ENCODE measurements around the gene SEMA3A. TPM values are rescaled to one million over a fixed set of nuclear protein-coding genes. Genes with fewer than 3 reads are reported as not detected.

The SEMA3A gene
- total and polyA plus RNA-seq, 2 of the 4 experiments (the other 2 are of a cell fraction): 31.2 to 213 TPM

DNA sequence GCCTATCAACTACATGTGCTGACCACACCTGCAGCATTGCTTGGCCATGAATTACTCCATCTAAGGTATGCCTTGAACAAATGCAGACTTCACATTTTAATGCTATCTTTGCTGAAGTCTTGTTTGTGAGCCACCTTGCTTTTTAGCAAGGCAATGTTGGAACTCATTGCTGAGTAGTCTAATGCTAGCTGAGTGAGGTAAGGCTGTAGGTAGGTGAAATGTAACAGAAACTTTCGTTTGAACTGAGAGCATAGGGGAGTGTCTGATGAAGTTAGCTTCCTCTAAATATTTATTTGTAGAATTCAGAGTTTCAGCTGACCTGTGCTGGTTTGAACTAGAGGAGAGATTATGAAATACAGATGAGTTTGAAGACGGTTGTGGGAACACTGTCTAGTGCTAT lies 238.5 kb downstream of the SEMA3A start:
- H3K27ac ChIP-seq (ENCODE audit: insufficient read depth, low read length): no peak overlapping the region
- H3K9me1 ChIP-seq (ENCODE audit: insufficient read depth, low read length): no peaks in the 10 kb centered on the region; the same call in 1 of the 2 replicates
- TF ChIP-seq RCOR1 (IDR thresholded peaks at IDR 0.05; ENCODE audit: insufficient replicate concordance, low read length): no peak
- TF ChIP-seq POLR2A (IDR thresholded peaks at IDR 0.05; ENCODE audit: low read depth, low read length): no peak
- TF ChIP-seq NFE2L2 (IDR thresholded peaks at IDR 0.05; ENCODE audit: low read depth, low read length): no peak
- TF ChIP-seq RFX5 (IDR thresholded peaks at IDR 0.05; ENCODE audit: low read depth, low read length): no peak
- TF ChIP-seq MXI1 (IDR thresholded peaks at IDR 0.05; ENCODE audit: borderline replicate concordance, low read depth, low read length): no peak
- TF ChIP-seq BHLHE40 (IDR thresholded peaks at IDR 0.05; ENCODE audit: low read depth, low read length): no peak
- no peak for TF ChIP-seq MAFK (IDR thresholded peaks at IDR 0.05; ENCODE audit: low read depth, low read length)
- no peak for TF ChIP-seq CHD1 (IDR thresholded peaks at IDR 0.05; ENCODE audit: low read depth, low read length)
- no peak for TF ChIP-seq FOS (IDR thresholded peaks at IDR 0.05; ENCODE audit: low read depth, low read length)
- TF ChIP-seq RAD21 (IDR thresholded peaks at IDR 0.05; ENCODE audit: low read length): no peak
- no peak for TF ChIP-seq MAZ (IDR thresholded peaks at IDR 0.05; ENCODE audit: borderline replicate concordance, low read depth, low read length)
- TF ChIP-seq CEBPB (IDR thresholded peaks at IDR 0.05; ENCODE audit: low read depth, low read length): no peak
- TF ChIP-seq, protein P1, sequence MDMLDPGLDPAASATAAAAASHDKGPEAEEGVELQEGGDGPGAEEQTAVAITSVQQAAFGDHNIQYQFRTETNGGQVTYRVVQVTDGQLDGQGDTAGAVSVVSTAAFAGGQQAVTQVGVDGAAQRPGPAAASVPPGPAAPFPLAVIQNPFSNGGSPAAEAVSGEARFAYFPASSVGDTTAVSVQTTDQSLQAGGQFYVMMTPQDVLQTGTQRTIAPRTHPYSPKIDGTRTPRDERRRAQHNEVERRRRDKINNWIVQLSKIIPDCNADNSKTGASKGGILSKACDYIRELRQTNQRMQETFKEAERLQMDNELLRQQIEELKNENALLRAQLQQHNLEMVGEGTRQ (IDR thresholded peaks at IDR 0.05; ENCODE audit: low read depth, low read length): no peak
- TF ChIP-seq, protein P2, sequence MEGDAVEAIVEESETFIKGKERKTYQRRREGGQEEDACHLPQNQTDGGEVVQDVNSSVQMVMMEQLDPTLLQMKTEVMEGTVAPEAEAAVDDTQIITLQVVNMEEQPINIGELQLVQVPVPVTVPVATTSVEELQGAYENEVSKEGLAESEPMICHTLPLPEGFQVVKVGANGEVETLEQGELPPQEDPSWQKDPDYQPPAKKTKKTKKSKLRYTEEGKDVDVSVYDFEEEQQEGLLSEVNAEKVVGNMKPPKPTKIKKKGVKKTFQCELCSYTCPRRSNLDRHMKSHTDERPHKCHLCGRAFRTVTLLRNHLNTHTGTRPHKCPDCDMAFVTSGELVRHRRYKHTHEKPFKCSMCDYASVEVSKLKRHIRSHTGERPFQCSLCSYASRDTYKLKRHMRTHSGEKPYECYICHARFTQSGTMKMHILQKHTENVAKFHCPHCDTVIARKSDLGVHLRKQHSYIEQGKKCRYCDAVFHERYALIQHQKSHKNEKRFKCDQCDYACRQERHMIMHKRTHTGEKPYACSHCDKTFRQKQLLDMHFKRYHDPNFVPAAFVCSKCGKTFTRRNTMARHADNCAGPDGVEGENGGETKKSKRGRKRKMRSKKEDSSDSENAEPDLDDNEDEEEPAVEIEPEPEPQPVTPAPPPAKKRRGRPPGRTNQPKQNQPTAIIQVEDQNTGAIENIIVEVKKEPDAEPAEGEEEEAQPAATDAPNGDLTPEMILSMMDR (conservative IDR thresholded peaks at IDR 0.05; ENCODE audit: low read depth, low read length): no peak
- TF ChIP-seq SMC3 (IDR thresholded peaks at IDR 0.05; ENCODE audit: low read depth, low read length): no peak
- TF ChIP-seq, protein P3, sequence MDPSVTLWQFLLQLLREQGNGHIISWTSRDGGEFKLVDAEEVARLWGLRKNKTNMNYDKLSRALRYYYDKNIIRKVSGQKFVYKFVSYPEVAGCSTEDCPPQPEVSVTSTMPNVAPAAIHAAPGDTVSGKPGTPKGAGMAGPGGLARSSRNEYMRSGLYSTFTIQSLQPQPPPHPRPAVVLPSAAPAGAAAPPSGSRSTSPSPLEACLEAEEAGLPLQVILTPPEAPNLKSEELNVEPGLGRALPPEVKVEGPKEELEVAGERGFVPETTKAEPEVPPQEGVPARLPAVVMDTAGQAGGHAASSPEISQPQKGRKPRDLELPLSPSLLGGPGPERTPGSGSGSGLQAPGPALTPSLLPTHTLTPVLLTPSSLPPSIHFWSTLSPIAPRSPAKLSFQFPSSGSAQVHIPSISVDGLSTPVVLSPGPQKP (IDR thresholded peaks at IDR 0.05; ENCODE audit: borderline replicate concordance, low read depth, low read length): no peak
- no peak overlapping the region for H3K4ac ChIP-seq (ENCODE audit: low read depth, low read length)
- no peaks in the 10 kb centered on the region; the same call in 1 of the 2 replicates for H3K36me3 ChIP-seq (ENCODE audit: control insufficient read depth, insufficient read depth, low read length)
- dilution Hi-C loops (cut with HindIII; ENCODE audit: low sequenced_read_pairs, unreplicated experiment) (no loop called here), intact Hi-C loops (cut with micrococcal nuclease) (no loop called here), in situ Hi-C loops (cut with MboI; ENCODE audit: low sequenced_read_pairs) (no loop called here)
- no peak overlapping the region for H4K91ac ChIP-seq (ENCODE audit: insufficient read depth, low read depth, low read length)
- no peak overlapping the region for H2BK5ac ChIP-seq (ENCODE audit: low read depth, low read length, poor library complexity, severe bottlenecking)
- H3K18ac ChIP-seq (ENCODE audit: low read depth, low read length): no peak overlapping the region
- no peak overlapping the region for H2BK20ac ChIP-seq (ENCODE audit: low read depth, low read length)
- no peaks in the 10 kb centered on the region for H3K9me3 ChIP-seq (ENCODE audit: control insufficient read depth, insufficient read depth, low read length)
- 60% methylated on average over 1 of the region's 2 CpGs; no CpG with 5 or more reads in 1 of the 2 experiments for whole genome bisulfite sequencing, 2 experiments (ENCODE audit: extremely low coverage in 2 of 2, insufficient read length in 1 of 2)
- H3K56ac ChIP-seq (ENCODE audit: extremely low read depth, insufficient read depth, low read length): no peak overlapping the region
- H3K4me2 ChIP-seq (ENCODE audit: low read depth, low read length): no peak overlapping the region
- no peaks in the 10 kb centered on the region for H3K27me3 ChIP-seq (ENCODE audit: control insufficient read depth, insufficient read depth, low read length)
- no peak overlapping the region for H2AFZ ChIP-seq (replicated peaks; ENCODE audit: low read length, poor library complexity)
- BruUV-seq (replicated peaks): no TSS peak
- H3K4me1 ChIP-seq (ENCODE audit: control insufficient read depth, insufficient read depth, low read length): no peaks in the 10 kb centered on the region
- no peak overlapping the region for H2AK5ac ChIP-seq (ENCODE audit: low read depth, low read length)
- H3K4me3 ChIP-seq (ENCODE audit: insufficient read depth, low read depth, low read length): no peak overlapping the region
- ATAC-seq (ENCODE audit: low read depth): no peak
- no peak overlapping the region for H4K8ac ChIP-seq (ENCODE audit: low read depth in 2 of 2, low read length in 2 of 2)
- peak overlapping the region; percentile 30; the same call in 1 of the 2 replicates for H3K14ac ChIP-seq (replicated peaks; ENCODE audit: low read depth, low read length)
- no peak overlapping the region for H4K5ac ChIP-seq (ENCODE audit: low read depth, low read length)
- H3K23ac ChIP-seq (ENCODE audit: low read depth, low read length): no peak overlapping the region
- H3K79me1 ChIP-seq (ENCODE audit: low read depth in 1 of 2, low read length in 2 of 2): no peaks in the 10 kb centered on the region; a peak in 1 of 4 replicates
- ChIA-PET CTCF (no interaction called here), POLR2A (ENCODE audit: unreplicated experiment) (no interaction called here)
- no peak for DNase-seq
- no peak overlapping the region for H2BK120ac ChIP-seq (ENCODE audit: low read depth, low read length)
- H2BK15ac ChIP-seq (ENCODE audit: low read depth, low read length): no peak overlapping the region
- no peak overlapping the region for H2AK9ac ChIP-seq (replicated peaks; ENCODE audit: low read depth, low read length, poor library complexity)
- H4K20me1 ChIP-seq (ENCODE audit: insufficient read depth, low read length): no peaks in the 10 kb centered on the region
- H3K9ac ChIP-seq (ENCODE audit: low read depth, low read length): no peak overlapping the region
